Activated naive CD8-positive, alpha-beta T cell treated with anti-CD3 and anti-CD28 coated beads, Interleukin-2, amount 50 U/mL, for 24 hours (primary cell): ENCODE results near the gene SRP9.
"Not testable (repeated sequence)": the region's sequence is repeated elsewhere in the genome, so short reads cannot be mapped to it uniquely, and the experiment has no call there.

Experiments used
- ATAC-seq: fragments of 150-1000 bp; cut with Tn5 transposase; one replicate; pipeline ENCODE4 v1.10.0; 2021
- DNase-seq: peaks from one replicate; pipeline ENCODE4 v3.0.0; 2021
- H3K27ac Mint-ChIP-seq: one replicate; pipeline ENCODE4 v1.8.0; 2021; ENCODE audit warnings: mild to moderate bottlenecking, mixed read lengths
- H3K27me3 Mint-ChIP-seq: one replicate; pipeline ENCODE4 v1.8.0; 2021; ENCODE audit warnings: mixed read lengths
- H3K36me3 Mint-ChIP-seq: one replicate; pipeline ENCODE4 v1.8.0; 2021; ENCODE audit warnings: low read depth, mixed read lengths
- H3K4me1 Mint-ChIP-seq: one replicate; pipeline ENCODE4 v1.8.0; 2021; ENCODE audit warnings: mixed read lengths
- H3K4me3 Mint-ChIP-seq: one replicate; pipeline ENCODE4 v1.8.0; 2021; ENCODE audit warnings: mild to moderate bottlenecking, moderate library complexity, mixed read lengths
- H3K9me3 Mint-ChIP-seq: one replicate; pipeline ENCODE4 v1.8.0; 2021; ENCODE audit warnings: mixed read lengths

SRP9 gene

GRCh38 chr1:225779165-225779564 is 1.5 kb downstream of the SRP9 start:
- not testable (repeated sequence) for H3K4me3 Mint-ChIP-seq, H3K9me3 Mint-ChIP-seq, H3K27ac Mint-ChIP-seq, DNase-seq, H3K27me3 Mint-ChIP-seq, ATAC-seq
- Mint-ChIP-seq H3K36me3 (peaks cover 36% of the 10 kb centered on the region), H3K4me1 (peaks cover 42% of the 10 kb centered on the region)

- Mint-ChIP-seq H3K4me3 (no peak overlapping the region), H3K36me3 (peaks cover 36% of the 10 kb centered on the region), H3K9me3 (no peaks in the 10 kb centered on the region), H3K4me1 (peaks cover 42% of the 10 kb centered on the region), H3K27ac (no peak overlapping the region), H3K27me3 (no peaks in the 10 kb centered on the region)
- ATAC-seq: no peak
- DNase-seq: no peak
Observed at GRCh38 chr1:225780134-225780533, 2.5 kb downstream of the SRP9 start.

DNA sequence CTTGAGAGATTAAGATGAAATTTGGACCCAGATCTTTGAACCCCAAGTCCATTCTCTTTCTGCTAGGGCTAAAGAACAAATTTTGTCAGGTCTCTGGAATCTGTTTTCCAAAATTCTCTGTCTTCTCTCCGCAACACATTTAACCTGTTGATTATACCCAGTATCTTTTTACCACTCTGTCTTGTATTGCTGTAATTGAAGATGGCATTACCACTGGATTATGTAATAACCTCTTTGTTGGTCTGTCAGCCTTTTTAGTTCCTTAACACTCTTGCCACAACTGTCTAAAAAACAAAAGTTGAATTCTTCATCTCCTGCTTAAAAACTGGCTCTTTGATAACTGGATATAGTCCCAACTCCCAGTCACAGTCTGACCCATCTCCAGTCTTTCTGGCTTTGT is 3.0 kb downstream of the SRP9 start:
- no peaks in the 10 kb centered on the region for H3K27me3 Mint-ChIP-seq
- no peak overlapping the region for H3K27ac Mint-ChIP-seq
- H3K36me3 Mint-ChIP-seq: peaks cover 36% of the 10 kb centered on the region
- H3K4me1 Mint-ChIP-seq: peaks cover 42% of the 10 kb centered on the region
- ATAC-seq (no peak), DNase-seq (no peak)
- peak overlapping the region; percentile 51 for H3K4me3 Mint-ChIP-seq
- no peaks in the 10 kb centered on the region for H3K9me3 Mint-ChIP-seq

DNA sequence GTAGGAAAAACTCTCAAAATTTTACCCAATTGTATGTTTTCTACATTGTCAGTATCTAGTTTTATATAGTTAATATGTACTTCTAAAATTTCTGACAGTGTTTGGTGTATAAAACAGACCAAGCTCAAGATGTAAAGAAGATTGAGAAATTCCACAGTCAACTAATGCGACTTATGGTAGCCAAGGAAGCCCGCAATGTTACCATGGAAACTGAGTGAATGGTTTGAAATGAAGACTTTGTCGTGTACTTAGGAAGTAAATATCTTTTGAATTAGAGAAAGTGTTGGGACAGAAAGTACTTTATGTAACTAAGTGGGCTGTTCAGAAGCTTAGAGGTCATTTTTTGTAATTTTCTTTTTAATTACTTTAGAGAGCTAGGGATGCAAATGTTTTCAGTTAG is 11.5 kb downstream of the SRP9 start:
- H3K9me3 Mint-ChIP-seq, DNase-seq, H3K27ac Mint-ChIP-seq, ATAC-seq, H3K4me3 Mint-ChIP-seq, H3K27me3 Mint-ChIP-seq, H3K4me1 Mint-ChIP-seq: not testable (repeated sequence)
- peaks cover 57% of the 10 kb centered on the region for H3K36me3 Mint-ChIP-seq

GRCh38 chr1:225794954-225795353 is 17.3 kb downstream of the SRP9 start:
- Mint-ChIP-seq H3K4me1 (no peaks in the 10 kb centered on the region), H3K4me3 (no peak overlapping the region), H3K27ac (no peak overlapping the region), H3K27me3 (no peaks in the 10 kb centered on the region), H3K9me3 (peaks cover 3% of the 10 kb centered on the region), H3K36me3 (peaks cover 42% of the 10 kb centered on the region)
- DNase-seq (no peak), ATAC-seq (no peak)

- H3K27me3 Mint-ChIP-seq, H3K9me3 Mint-ChIP-seq, H3K4me3 Mint-ChIP-seq, DNase-seq, H3K4me1 Mint-ChIP-seq, ATAC-seq, H3K27ac Mint-ChIP-seq: not testable (repeated sequence)
- peaks cover 33% of the 10 kb centered on the region for H3K36me3 Mint-ChIP-seq
Observed at GRCh38 chr1:225796097-225796496, 18.5 kb downstream of the SRP9 start.

- H3K4me3 Mint-ChIP-seq, H3K36me3 Mint-ChIP-seq, H3K4me1 Mint-ChIP-seq, DNase-seq, H3K27me3 Mint-ChIP-seq, H3K27ac Mint-ChIP-seq, H3K9me3 Mint-ChIP-seq, ATAC-seq: not testable (repeated sequence)
Observed at GRCh38 chr1:225801146-225801545, 23.5 kb downstream of the SRP9 start.

GRCh38 chr1:225806249-225806648 is 28.6 kb downstream of the SRP9 start:
- Mint-ChIP-seq H3K9me3 (no peaks in the 10 kb centered on the region), H3K27ac (no peak overlapping the region), H3K36me3 (no peaks in the 10 kb centered on the region), H3K4me1 (peaks cover 15% of the 10 kb centered on the region), H3K4me3 (no peak overlapping the region), H3K27me3 (peaks cover 5% of the 10 kb centered on the region)
- DNase-seq (no peak), ATAC-seq (no peak)

DNA sequence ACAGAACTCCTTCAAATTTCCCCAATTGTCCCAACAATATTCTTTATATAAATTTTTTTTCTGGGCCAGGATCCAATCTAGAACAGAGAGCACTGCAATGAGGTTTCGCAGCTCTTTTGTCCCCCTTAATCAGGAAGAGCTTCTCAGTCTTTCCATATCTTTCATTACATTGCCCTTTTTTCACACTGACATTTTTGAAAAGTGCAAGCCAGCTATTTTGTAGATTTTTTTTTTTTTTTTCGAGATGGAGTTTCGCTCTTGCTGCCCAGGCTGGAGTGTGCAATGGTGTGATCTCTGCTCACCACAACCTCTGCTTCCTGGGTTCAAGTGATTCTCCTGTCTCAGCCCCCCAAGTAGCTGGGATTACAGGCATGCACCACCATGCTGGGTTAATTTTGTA is 29.1 kb downstream of the SRP9 start:
- H3K4me3 Mint-ChIP-seq, H3K27me3 Mint-ChIP-seq, H3K27ac Mint-ChIP-seq, H3K9me3 Mint-ChIP-seq, H3K36me3 Mint-ChIP-seq, ATAC-seq, DNase-seq: not testable (repeated sequence)
- H3K4me1 Mint-ChIP-seq: peaks cover 15% of the 10 kb centered on the region

- H3K36me3 Mint-ChIP-seq: no peaks in the 10 kb centered on the region
- H3K9me3 Mint-ChIP-seq: no peaks in the 10 kb centered on the region
- peaks cover 15% of the 10 kb centered on the region for H3K4me1 Mint-ChIP-seq
- ATAC-seq: no peak
- no peak overlapping the region for H3K4me3 Mint-ChIP-seq
- no peak for DNase-seq
- peaks cover 5% of the 10 kb centered on the region for H3K27me3 Mint-ChIP-seq
- H3K27ac Mint-ChIP-seq: no peak overlapping the region
Observed at GRCh38 chr1:225808136-225808535, 30.5 kb downstream of the SRP9 start.

DNA sequence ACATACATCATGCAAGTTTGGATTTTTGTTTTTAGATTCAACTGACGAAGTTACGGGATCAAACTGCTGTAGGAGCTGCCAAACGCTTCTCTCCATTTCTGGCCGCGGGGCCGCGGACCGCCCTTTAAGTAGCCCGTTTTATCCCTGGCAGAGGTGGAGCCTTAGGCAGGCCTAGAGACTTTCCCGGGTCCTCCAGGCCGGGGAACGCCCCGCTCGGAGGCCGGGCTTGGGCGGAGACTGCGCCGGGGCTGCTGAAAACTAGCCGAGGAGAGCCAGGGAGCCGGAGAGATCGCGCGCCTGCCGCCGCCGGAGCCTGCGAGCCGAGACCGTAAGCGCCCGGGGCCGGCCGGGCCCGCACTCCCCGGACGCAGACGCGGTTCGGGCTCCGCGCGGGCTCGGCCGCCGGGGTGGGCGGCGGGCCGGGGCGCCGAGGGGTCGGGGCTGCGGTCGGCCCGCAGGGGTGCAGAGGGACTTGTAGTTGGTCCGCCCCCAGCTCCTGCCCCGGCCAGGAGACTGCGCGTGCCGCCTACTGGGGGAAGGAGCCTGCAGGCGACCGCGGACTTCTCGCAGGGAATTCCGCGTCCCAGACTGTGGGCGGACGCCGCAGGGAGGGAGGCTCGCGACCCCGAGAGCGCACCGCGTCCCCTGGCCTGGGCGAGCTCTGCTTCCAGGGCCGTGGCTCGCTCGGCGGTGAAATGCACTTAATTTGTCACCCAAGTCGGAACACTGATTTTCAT is 32.4 kb downstream of the SRP9 start, which contains the start of gene EPHX1:
Gene EPHX1, plus strand, starts transcription at position 283 of the 737 bp plus-strand sequence. CDS start 18,606 bp downstream, outside the sequence.
- Mint-ChIP-seq H3K36me3 (no peaks in the 10 kb centered on the region), H3K4me3 (peak within 1 kb of the TSS; percentile 79), H3K27me3 (peaks cover 5% of the 10 kb centered on the region), H3K4me1 (peaks cover 15% of the 10 kb centered on the region), H3K27ac (no peak within 1 kb of the TSS), H3K9me3 (no peaks in the 10 kb centered on the region)
- DNase-seq: peak; percentile 82
- ATAC-seq: peak; percentile 99

GRCh38 chr1:225810579-225811538 is 33.2 kb downstream of the SRP9 start:
- ATAC-seq, H3K36me3 Mint-ChIP-seq: not testable (repeated sequence)

DNA sequence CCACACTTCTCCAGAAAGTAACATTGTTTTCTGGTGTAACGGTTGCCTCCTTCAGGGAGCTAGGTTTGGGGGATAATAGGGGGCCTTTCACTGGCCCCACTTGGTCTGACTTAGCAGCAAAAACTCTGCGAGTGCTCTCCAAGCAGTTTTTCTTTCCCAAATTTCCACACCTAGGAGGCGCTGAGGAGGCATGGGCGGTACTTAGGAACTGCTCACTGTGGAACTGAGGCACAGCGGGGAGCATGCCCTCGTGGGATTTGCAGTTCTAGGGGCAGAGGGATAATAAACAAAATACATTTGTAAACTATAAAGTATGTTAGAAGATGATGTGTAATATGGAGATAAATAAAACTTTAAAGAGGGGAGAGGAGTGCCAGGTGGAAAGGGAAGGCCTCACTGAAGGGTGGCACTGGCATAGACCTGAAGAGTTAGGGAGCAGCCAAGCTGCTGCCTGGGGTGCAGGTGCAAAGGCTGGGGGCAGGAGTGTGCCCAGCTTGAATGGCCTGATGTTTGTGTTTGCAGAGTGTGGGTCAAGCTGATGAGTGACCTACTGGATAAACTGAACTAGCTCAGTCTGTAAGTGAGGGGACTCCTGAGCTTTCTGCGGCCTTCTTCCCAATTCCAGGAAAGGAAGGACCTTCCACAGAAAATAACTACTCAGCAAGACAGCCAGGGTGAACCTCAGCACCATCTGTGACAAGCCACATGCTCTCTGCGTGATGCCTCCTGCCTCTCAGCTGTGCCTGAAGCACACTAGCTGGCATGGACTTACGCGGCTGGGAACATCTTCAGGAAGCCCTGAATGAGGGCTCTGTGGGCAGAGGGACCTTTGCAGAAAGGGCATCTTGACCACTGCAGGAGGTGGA is 34.2 kb downstream of the SRP9 start:
- Mint-ChIP-seq H3K36me3 (no peaks in the 10 kb centered on the region), H3K4me1 (peaks cover 15% of the 10 kb centered on the region), H3K4me3 (no peak overlapping the region), H3K27ac (no peak overlapping the region), H3K9me3 (no peaks in the 10 kb centered on the region), H3K27me3 (peaks cover 5% of the 10 kb centered on the region)
- DNase-seq (no peak), ATAC-seq (no peak)

More at GRCh38 chr1:225810579-225811538, 33.2 kb downstream of the SRP9 start:
- Mint-ChIP-seq H3K4me1 (peaks cover 15% of the 10 kb centered on the region), H3K4me3 (peak overlapping the region; percentile 69)
- not testable (repeated sequence) for H3K27ac Mint-ChIP-seq, H3K27me3 Mint-ChIP-seq, H3K9me3 Mint-ChIP-seq, DNase-seq
